Loucy (cell line): ENCODE measurements around the gene KLRG1.

Experiments
- H2AFZ ChIP-seq: fragments of 200-600 bp; sonication (generic); 2 replicates; pipeline ENCODE4 v1.6.0; 2016; ENCODE audit warnings: antibody characterized with exemption, mild to moderate bottlenecking, low read length, moderate library complexity
- H3F3A ChIP-seq: fragments of 200-600 bp; 2 replicates; pipeline ENCODE4 v1.6.0; 2016; ENCODE audit warnings: antibody characterized with exemption, low read depth, mild to moderate bottlenecking
- H3K27me3 ChIP-seq: fragments of 200-600 bp; sonication (generic); 2 replicates; pipeline ENCODE4 v1.6.1; 2014; ENCODE audit warnings: low read length, mild to moderate bottlenecking; ENCODE audit not compliant: insufficient read depth, poor library complexity, severe bottlenecking
- H3K36me3 ChIP-seq: fragments of 200-600 bp; sonication (generic); 2 replicates; pipeline ENCODE4 v1.6.1; 2016; ENCODE audit warnings: low read length; ENCODE audit not compliant: insufficient read depth
- H3K4me1 ChIP-seq: fragments of 200-600 bp; sonication (generic); 2 replicates; pipeline ENCODE4 v1.5.1; 2014; ENCODE audit warnings: low read length, mild to moderate bottlenecking; ENCODE audit not compliant: insufficient read depth, poor library complexity, severe bottlenecking
- H3K4me2 ChIP-seq: fragments of 200-600 bp; sonication (generic); 2 replicates; pipeline ENCODE4 v1.6.0; 2014; ENCODE audit warnings: antibody characterized with exemption, low read length, low read depth, mild to moderate bottlenecking; ENCODE audit not compliant: poor library complexity, severe bottlenecking
- H3K4me3 ChIP-seq: fragments of 200-600 bp; sonication (generic); 2 replicates; pipeline ENCODE4 v1.5.1; 2014; ENCODE audit warnings: low read length, mild to moderate bottlenecking, mixed read lengths; ENCODE audit not compliant: poor library complexity, severe bottlenecking
- H3K79me2 ChIP-seq: fragments of 200-600 bp; sonication (generic); 2 replicates; pipeline ENCODE4 v1.6.1; 2014; ENCODE audit warnings: low read length; ENCODE audit not compliant: insufficient read depth
- H3K9ac ChIP-seq: fragments of 200-600 bp; sonication (generic); 2 replicates; pipeline ENCODE4 v1.6.0; 2014; ENCODE audit warnings: mild to moderate bottlenecking, low read depth, low read length, moderate library complexity; ENCODE audit not compliant: poor library complexity, severe bottlenecking
- H3K9me2 ChIP-seq: fragments of 200-600 bp; sonication (generic); replicated peaks from 2 replicates; pipeline ENCODE4 v1.6.1; 2016; ENCODE audit warnings: low read depth, low read length, mixed read lengths
- H3K9me3 ChIP-seq: fragments of 200-600 bp; sonication (generic); 2 replicates; pipeline ENCODE4 v1.6.1; 2014; ENCODE audit warnings: mild to moderate bottlenecking, antibody characterized with exemption, low read length, low read depth; ENCODE audit not compliant: insufficient read depth
- H4K20me1 ChIP-seq: fragments of 200-600 bp; sonication (generic); 2 replicates; pipeline ENCODE4 v1.6.0; 2014; ENCODE audit warnings: antibody characterized with exemption, low read length, mild to moderate bottlenecking; ENCODE audit not compliant: insufficient read depth, poor library complexity, severe bottlenecking
- CTCF ChIP-seq: fragments of 200-600 bp; sonication (generic); conservative IDR thresholded peaks from 2 replicates; pipeline ENCODE4 v1.5.1; 2014; ENCODE audit warnings: mild to moderate bottlenecking, antibody characterized with exemption, low read length
- EZH2phosphoT487 ChIP-seq: fragments of 200-600 bp; IDR thresholded peaks from 2 replicates; pipeline ENCODE4 v1.6.1; 2018; ENCODE audit warnings: antibody characterized with exemption, mild to moderate bottlenecking, moderate library complexity, borderline replicate concordance

The KLRG1 gene

GRCh38 chr12:9040484-9041186 lies 51.3 kb downstream of the KLRG1 start:
- Histone ChIP-seq H3K4me3 (no peak overlapping the region), H3K36me3 (no peaks in the 10 kb centered on the region), H4K20me1 (no peaks in the 10 kb centered on the region), H3K79me2 (no peaks in the 10 kb centered on the region), H2AFZ (no peak overlapping the region), H3K4me2 (no peak overlapping the region), H3K9me3 (no peaks in the 10 kb centered on the region), H3K27me3 (no peaks in the 10 kb centered on the region), H3K9ac (no peak overlapping the region), H3K9me2 (no peaks in the 10 kb centered on the region), H3F3A (no peaks in the 10 kb centered on the region), H3K4me1 (no peaks in the 10 kb centered on the region)
- TF ChIP-seq EZH2phosphoT487 (no peak), CTCF (no peak)

DNA sequence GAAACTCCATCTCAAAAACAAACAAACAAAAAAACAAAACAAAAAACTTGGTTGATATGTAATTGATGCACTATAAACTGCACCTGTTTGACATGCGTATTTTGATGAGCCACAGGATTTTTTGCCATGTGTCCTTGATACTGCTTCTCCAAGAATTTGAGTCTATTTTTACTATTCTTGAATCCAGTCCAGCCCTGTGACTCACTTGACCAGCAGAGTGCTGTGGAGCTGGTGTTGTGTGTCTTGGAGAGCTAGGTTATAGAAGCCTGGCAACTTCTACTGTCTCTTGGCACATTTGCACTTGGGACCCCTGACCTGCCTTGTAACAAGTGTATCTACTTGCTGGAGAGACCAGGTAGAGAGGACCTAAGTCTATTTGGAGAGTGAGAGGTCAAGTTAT lies 52.0 kb downstream of the KLRG1 start:
- Histone ChIP-seq H3K27me3 (no peaks in the 10 kb centered on the region), H3K9me2 (no peaks in the 10 kb centered on the region), H3K9ac (no peak overlapping the region), H3K36me3 (no peaks in the 10 kb centered on the region), H2AFZ (no peak overlapping the region), H3F3A (no peaks in the 10 kb centered on the region), H3K9me3 (no peaks in the 10 kb centered on the region), H3K4me3 (no peak overlapping the region), H4K20me1 (no peaks in the 10 kb centered on the region), H3K4me1 (no peaks in the 10 kb centered on the region), H3K79me2 (no peaks in the 10 kb centered on the region), H3K4me2 (no peak overlapping the region)
- TF ChIP-seq EZH2phosphoT487 (no peak), CTCF (no peak)

DNA sequence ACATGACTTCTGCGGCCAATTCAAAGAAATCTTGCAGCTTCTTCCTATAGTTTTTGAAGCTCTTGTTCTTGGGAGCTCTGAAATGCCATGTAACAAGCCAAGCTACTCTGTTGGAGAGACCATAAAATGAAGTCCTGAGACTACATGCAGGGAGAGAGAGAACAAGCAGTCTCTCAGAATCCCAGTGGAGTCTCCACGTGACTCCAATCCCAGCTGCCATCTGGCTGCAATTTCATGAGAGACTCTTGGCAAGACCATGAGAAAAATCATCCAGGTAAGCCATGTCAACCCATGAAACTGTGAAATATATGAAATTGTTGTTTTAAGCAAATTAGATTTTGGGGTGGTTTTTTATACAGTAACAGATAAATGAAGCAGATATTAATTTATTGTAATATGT lies 54.4 kb downstream of the KLRG1 start:
- Histone ChIP-seq H3K4me1 (peaks cover 3% of the 10 kb centered on the region), H3K9me2 (no peaks in the 10 kb centered on the region), H2AFZ (no peak overlapping the region), H4K20me1 (no peaks in the 10 kb centered on the region), H3K9me3 (no peaks in the 10 kb centered on the region), H3K4me2 (no peak overlapping the region), H3K9ac (no peak overlapping the region), H3F3A (no peaks in the 10 kb centered on the region), H3K79me2 (no peaks in the 10 kb centered on the region), H3K27me3 (no peaks in the 10 kb centered on the region), H3K4me3 (no peak overlapping the region), H3K36me3 (no peaks in the 10 kb centered on the region)
- TF ChIP-seq CTCF: no peak
- TF ChIP-seq EZH2phosphoT487: no peak
